Measurements from ENCODE around the gene TRMT10B. TPM values are rescaled to one million over a fixed set of nuclear protein-coding genes. Genes with fewer than 3 reads are reported as not detected.
"Not testable (repeated sequence)": the region's sequence is repeated elsewhere in the genome, so short reads cannot be mapped to it uniquely, and the experiment has no call there.

TRMT10B gene
- total RNA-seq, 2 donors from 2014 or later: 7.8 to 19.6 TPM

- DNase-seq (ENCODE audit: low spot score): peak; percentile 52
- no peaks in the 10 kb centered on the region for H3K9me3 ChIP-seq
- no peaks in the 10 kb centered on the region for H3K36me3 ChIP-seq
- intact Hi-C loops (cut with DNase I): no loop called here
- 32% methylated on average over 3 of the region's 3 CpGs for WGBS
- H3K27ac ChIP-seq: no peak overlapping the region
- no peaks in the 10 kb centered on the region for H3K27me3 ChIP-seq (replicated peaks; ENCODE audit: insufficient read depth)
- H3K4me1 ChIP-seq (replicated peaks): no peaks in the 10 kb centered on the region
- no peak for TF ChIP-seq POLR2A (IDR thresholded peaks at IDR 0.05)
- TF ChIP-seq POLR2AphosphoS5 (IDR thresholded peaks at IDR 0.05): no peak
- TF ChIP-seq CTCF (IDR thresholded peaks at IDR 0.05): peak; percentile 69 to 79 (median 72)
- no peak overlapping the region for H3K4me3 ChIP-seq
Measured at GRCh38 chr9:37747271-37747753, 6.3 kb upstream of the TRMT10B start.

GRCh38 chr9:37749129-37749528 is 4.5 kb upstream of the TRMT10B start:
- Histone ChIP-seq H3K27me3 (replicated peaks; ENCODE audit: insufficient read depth) (no peaks in the 10 kb centered on the region), H3K4me1 (replicated peaks) (no peaks in the 10 kb centered on the region), H3K4me3 (no peak overlapping the region), H3K36me3 (no peaks in the 10 kb centered on the region), H3K27ac (no peak overlapping the region), H3K9me3 (no peaks in the 10 kb centered on the region)
- TF ChIP-seq POLR2A (IDR thresholded peaks at IDR 0.05): no peak
- no peak for TF ChIP-seq POLR2AphosphoS5 (IDR thresholded peaks at IDR 0.05)
- no peak for TF ChIP-seq CTCF (IDR thresholded peaks at IDR 0.05)
- no peak for DNase-seq (ENCODE audit: low spot score)
- whole genome bisulfite sequencing: 49% methylated on average over 5 of the region's 5 CpGs
- intact Hi-C loops (cut with DNase I): no loop called here

GRCh38 chr9:37751186-37751585 is 2.4 kb upstream of the TRMT10B start:
- Histone ChIP-seq H3K36me3 (no peaks in the 10 kb centered on the region), H3K27ac (no peak overlapping the region), H3K9me3 (no peaks in the 10 kb centered on the region), H3K4me1 (replicated peaks) (no peaks in the 10 kb centered on the region), H3K27me3 (replicated peaks; ENCODE audit: insufficient read depth) (no peaks in the 10 kb centered on the region), H3K4me3 (no peak overlapping the region)
- intact Hi-C loops (cut with DNase I): loop anchor here (5.0 kb wide), 1 partner anchor 264 kb away; the partner anchor contains the start of gene POLR1E
- DNase-seq (ENCODE audit: low spot score): no peak
- 79% methylated on average over 6 of the region's 6 CpGs for WGBS
- TF ChIP-seq CTCF (IDR thresholded peaks at IDR 0.05) (no peak), POLR2A (IDR thresholded peaks at IDR 0.05) (no peak), POLR2AphosphoS5 (IDR thresholded peaks at IDR 0.05) (no peak)

GRCh38 chr9:37751704-37752103 is 1.9 kb upstream of the TRMT10B start:
- not testable (repeated sequence) for H3K27ac ChIP-seq; H3K27me3 ChIP-seq (replicated peaks; ENCODE audit: insufficient read depth); H3K36me3 ChIP-seq; H3K9me3 ChIP-seq; H3K4me1 ChIP-seq (replicated peaks); H3K4me3 ChIP-seq; DNase-seq (ENCODE audit: low spot score)
- 90% methylated on average over 30 of the region's 30 CpGs for WGBS
- intact Hi-C loops (cut with DNase I): loop anchor here (5.0 kb wide), 1 partner anchor 264 kb away; the partner anchor contains the start of gene POLR1E

GRCh38 chr9:37752112-37752511 is 1.5 kb upstream of the TRMT10B start:
- not testable (repeated sequence) for H3K4me1 ChIP-seq (replicated peaks); H3K27ac ChIP-seq; H3K36me3 ChIP-seq; H3K27me3 ChIP-seq (replicated peaks; ENCODE audit: insufficient read depth); H3K9me3 ChIP-seq; H3K4me3 ChIP-seq; DNase-seq (ENCODE audit: low spot score)
- intact Hi-C loops (cut with DNase I): loop anchor here (5.0 kb wide), 1 partner anchor 265 kb away; the partner anchor contains the start of gene POLR1E
- 78% methylated on average over 13 of the region's 13 CpGs for WGBS
